A549 (cell line): ENCODE results near the gene SMIM21.

Source experiments
- JUNB ChIP-seq: fragments of >200 bp; sonication (Bioruptor Twin); formaldehyde crosslinking; IDR thresholded peaks from 2 replicates; pipeline ENCODE4 v1.6.1; 2016
- POLR2A ChIP-seq: IDR thresholded peaks from 2 replicates; pipeline ENCODE4 v1.6.1; 2012; ENCODE audit warnings: mild to moderate bottlenecking, low read length
- TF ChIP-seq, protein P1 (sequence below): fragments of >200 bp; sonication (Bioruptor Twin); formaldehyde crosslinking; IDR thresholded peaks from 3 replicates; pipeline ENCODE4 v1.5.1; 2016

DNA sequence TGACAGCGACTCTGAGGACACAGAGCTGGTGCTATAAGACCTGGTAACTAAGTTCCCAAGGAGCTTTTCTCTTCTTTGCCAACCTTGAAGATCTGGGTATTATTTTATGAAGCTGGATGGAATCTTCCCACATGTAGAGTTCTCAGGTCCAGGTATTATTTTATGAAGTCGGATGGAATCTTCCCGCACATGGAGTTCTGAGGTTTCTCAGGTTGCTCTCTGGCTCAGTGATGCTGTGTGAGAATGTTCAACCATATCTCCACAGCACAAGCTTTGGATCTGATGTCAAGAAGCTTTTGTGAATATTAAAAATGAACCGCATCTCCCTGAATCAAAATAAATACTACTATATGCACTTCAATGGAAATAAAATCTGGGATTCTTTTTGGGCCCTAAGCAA is at the start of gene SMIM21:
- no peak for TF ChIP-seq POLR2A
- TF ChIP-seq, protein P1, sequence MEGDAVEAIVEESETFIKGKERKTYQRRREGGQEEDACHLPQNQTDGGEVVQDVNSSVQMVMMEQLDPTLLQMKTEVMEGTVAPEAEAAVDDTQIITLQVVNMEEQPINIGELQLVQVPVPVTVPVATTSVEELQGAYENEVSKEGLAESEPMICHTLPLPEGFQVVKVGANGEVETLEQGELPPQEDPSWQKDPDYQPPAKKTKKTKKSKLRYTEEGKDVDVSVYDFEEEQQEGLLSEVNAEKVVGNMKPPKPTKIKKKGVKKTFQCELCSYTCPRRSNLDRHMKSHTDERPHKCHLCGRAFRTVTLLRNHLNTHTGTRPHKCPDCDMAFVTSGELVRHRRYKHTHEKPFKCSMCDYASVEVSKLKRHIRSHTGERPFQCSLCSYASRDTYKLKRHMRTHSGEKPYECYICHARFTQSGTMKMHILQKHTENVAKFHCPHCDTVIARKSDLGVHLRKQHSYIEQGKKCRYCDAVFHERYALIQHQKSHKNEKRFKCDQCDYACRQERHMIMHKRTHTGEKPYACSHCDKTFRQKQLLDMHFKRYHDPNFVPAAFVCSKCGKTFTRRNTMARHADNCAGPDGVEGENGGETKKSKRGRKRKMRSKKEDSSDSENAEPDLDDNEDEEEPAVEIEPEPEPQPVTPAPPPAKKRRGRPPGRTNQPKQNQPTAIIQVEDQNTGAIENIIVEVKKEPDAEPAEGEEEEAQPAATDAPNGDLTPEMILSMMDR = no peak
- TF ChIP-seq JUNB = no peak
